GM19324 (cell line): ENCODE measurements around the gene RDM1.

Source experiments
- ATAC-seq: cut with Tn5 transposase; IDR thresholded peaks from one replicate; pipeline ENCODE4 v1.9.1; 2021; ENCODE audit warnings: mild to moderate bottlenecking, moderate library complexity; ENCODE audit not compliant: unreplicated experiment, low FRiP score

The RDM1 gene

DNA sequence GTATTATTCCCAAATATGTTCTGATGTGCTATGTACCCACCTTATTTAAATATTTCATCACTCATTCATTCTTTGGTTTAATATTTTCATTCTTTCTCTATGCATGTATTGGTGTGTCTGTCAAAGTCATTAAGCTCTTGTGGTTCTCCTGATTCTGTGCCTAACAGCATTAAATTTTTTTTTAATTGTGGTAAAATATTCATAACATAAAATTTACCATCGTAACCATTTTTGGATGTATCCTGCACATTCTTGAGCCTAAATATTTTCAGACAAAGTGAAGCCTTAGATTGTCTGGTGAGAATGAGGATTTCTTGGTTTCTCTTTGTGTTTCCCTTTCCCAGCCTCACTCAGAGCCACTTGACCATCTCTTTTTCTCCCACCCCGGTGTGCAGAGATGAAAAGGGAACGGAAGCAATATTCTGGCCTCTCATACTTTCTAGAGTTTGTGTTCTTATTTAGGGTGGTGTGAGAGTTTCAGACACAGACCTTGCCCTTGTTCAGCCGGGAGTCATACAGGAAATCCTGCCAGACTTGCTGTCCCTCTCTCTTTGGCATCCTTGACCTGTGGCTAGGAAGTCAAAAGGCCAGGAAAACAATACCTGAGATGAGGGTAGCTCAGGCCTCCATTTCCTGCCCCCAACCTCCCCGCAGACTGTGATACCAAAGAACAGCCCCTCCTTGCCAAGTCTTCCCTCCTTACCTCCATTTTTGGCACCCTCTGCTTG is 55.3 kb downstream of the RDM1 start:
- ATAC-seq, result no peak

DNA sequence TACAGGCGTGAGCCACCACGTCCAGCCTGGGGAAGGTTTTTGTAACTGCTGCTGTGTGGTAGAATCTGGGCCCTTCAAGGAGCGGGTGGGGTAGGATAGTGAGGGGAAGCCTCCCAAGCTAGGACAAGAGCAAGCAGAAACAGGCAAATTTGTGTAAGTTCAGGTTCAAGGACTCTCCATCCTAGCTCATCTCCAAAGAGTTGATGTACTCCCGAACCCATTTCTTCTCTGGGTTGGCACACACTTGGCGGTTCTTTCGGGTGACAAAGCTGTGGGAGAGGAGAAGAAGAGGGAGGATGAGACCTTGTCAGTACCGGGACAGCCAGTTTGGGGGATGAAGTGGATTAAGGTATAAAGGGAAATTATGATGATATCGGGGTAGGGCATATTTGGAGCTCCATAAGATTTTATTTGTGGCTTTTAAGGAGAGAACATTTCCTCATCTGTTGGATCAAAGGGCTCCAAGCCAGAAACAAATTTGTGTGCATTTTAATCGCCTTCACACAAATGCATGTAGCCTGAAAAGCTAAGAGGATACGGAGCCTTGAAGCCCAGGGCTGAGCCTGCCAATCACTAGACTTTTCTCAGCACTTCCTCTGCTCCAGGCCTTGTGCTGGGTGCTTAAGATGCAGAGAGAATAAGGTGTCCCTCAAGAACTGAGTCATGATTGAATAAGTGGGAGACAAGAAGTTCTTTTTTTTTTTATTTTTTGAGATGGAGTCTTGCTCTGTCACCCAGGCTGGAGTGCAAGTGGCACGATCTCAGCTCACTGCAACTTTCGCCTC is 58.2 kb downstream of the RDM1 start:
- no peak for ATAC-seq

DNA sequence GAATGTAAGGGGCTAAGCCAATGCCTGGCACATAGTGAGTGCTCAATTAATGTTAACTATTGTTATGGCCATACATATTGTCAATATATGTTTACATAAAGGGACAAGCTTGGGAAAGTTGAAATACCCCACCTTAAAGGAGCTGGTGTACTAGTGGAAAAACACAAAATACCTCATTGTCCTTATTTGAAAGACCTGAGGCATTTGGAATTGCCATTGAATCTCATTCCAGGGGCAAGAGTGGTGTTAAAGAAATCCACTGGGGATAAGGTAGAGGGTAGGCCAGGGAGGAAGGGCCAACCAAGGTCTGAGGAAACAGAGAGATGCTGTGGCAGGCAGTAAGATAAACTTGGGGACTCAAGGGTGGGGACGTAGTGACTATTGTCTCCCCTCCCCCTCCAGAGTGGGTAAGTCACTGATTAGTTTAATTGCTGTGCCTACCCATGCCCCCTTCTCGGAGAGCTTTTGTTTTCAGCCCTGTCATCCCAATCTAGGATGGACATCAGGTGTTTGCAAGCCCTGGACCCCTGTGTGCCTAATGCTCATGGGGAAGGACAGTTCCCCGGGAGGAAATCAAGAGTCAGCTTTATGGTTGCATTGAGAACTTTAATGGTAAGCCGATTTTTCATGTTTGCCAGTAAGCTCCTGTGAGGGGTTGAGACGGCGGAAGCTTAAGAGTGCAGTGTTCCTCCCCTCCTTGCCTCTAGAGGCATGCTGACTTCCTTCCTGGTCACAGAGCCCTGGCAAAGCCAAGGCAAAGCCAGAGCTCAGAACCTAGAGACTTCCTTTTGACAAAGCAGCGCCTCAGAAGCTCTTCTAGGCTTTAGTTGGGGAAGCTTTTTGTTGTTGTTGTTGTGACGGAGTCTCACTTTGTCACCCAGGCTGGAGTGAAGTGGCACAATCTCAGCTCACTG is 59.4 kb downstream of the RDM1 start:
- no peak for ATAC-seq

DNA sequence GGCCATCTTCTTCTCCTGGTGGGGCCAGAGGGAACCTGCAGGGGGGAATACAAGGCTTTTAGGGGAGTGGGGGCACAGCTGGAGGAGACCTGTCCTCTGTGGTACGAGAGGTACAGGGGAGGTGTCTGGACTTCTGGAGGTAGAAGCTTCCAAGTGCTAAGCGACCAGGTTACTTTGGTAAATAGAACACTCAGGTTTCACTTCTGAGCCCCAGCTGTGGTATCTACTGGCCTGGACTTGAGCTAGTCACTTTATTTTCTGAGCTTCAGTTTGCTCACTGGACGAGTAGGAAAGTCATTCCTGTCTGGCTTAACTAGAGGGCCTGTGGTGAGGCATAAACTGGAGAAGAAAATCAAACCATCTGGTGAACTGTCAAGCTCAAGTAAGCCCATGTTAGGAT is 61.8 kb downstream of the RDM1 start, which contains the start of gene HEATR9:
Gene HEATR9 (minus strand): TSS at position 155 of the 400 bp plus-strand sequence. CDS start 149 bp downstream, at position 6.
- no peak for ATAC-seq
